Body of pancreas (tissue), 4 donors: Measurements from ENCODE around the gene STPG3. TPM values are rescaled to one million over a fixed set of nuclear protein-coding genes. Genes with fewer than 3 reads are reported as not detected.
A peak's percentile ranks its signal among the peaks of the same experiment; 100 is the strongest.

Experiments
- ATAC-seq: fragments of 150-250 bp; one replicate; pipeline ENCODE4 v1.9.1; 2016
- DNase-seq, 4 donors: peaks; one replicate each; pipeline ENCODE4 v3.0.0-alpha.2; 2019
- H3K27ac ChIP-seq, 4 donors: fragments of 200-600 bp; sonication (generic); 1 replicate in 3 of 4; 2 replicates in 1 of 4; pipeline versions ENCODE4 v1.5.1 to v1.6.1; 2016 to 2019; ENCODE audit warnings: mild to moderate bottlenecking in 1 of 4, mixed read lengths in 1 of 4, moderate library complexity in 1 of 4
- H3K27me3 ChIP-seq, 2 donors: fragments of 200-600 bp; sonication (generic); one replicate each; pipeline ENCODE4 v1.6.0; 2016; ENCODE audit warnings: mild to moderate bottlenecking in 1 of 2
- H3K36me3 ChIP-seq, 2 donors: fragments of 200-600 bp; sonication (generic); replicated peaks in 1 of 2; 2 replicates each; pipeline ENCODE4 v1.5.1; 2016; ENCODE audit warnings: low read depth in 2 of 2; ENCODE audit not compliant: insufficient read depth in 1 of 2
- H3K4me1 ChIP-seq: fragments of 200-600 bp; sonication (generic); one replicate; pipeline ENCODE4 v1.6.0; 2016
- H3K4me3 ChIP-seq, 2 donors: fragments of 200-600 bp; sonication (generic); 1 replicate in 1 of 2; 2 replicates in 1 of 2; pipeline ENCODE4 v1.5.1; 2016 to 2019
- H3K9me3 ChIP-seq, 3 donors: fragments of 200-600 bp; sonication (generic); 1 replicate in 2 of 3; 2 replicates in 1 of 3; pipeline ENCODE4 v1.5.1; 2016
- CTCF ChIP-seq, 7 experiments: fragments of 450-650 bp in 4 of 7; fragments of 200-600 bp in 3 of 7; sonication (generic) in 3 of 7; IDR thresholded peaks; one replicate each; pipeline ENCODE4 v1.5.1; 2016 to 2019; ENCODE audit warnings: antibody characterized with exemption in 7 of 7
- POLR2A ChIP-seq, 3 donors: fragments of 450-650 bp; IDR thresholded peaks; one replicate each; pipeline ENCODE4 v1.6.1; 2016; ENCODE audit warnings: antibody characterized with exemption in 3 of 3, mild to moderate bottlenecking in 2 of 3
- WGBS, 2 donors: methylation state at CpG; one replicate each; pipeline ENCODE4 v1.1.5; 2017; 5-methylcytosine and 5-hydroxymethylcytosine counted together
- intact Hi-C: fragments of 100-400 bp; cut with DNase I; formaldehyde crosslinking; loops from one replicate; pipeline ENCODE4 v1.15.1; 2023
- total RNA-seq, 2 donors: library from RNA; depleted of rRNA; stranded (reverse); fragments of >200 nt; gene quantifications; one replicate each; pipeline ENCODE4 v1.1.0, GENCODE V29; 2016

The STPG3 gene
- total RNA-seq, 2 donors from 2014 or later: not detected

GRCh38 chr9:137299938-137300337, 48.9 kb downstream of the STPG3 start:
- Histone ChIP-seq H3K9me3 (no peaks in the 10 kb centered on the region), H3K27me3 (no peaks in the 10 kb centered on the region), H3K4me1 (peaks cover 79% of the 10 kb centered on the region), H3K27ac (peak overlapping the region in 3 of 4 donors; percentile 84 to 95 (median 91)), H3K4me3 (peak overlapping the region in 1 of 2 donors; percentile 43), H3K36me3 (no peaks in the 10 kb centered on the region)
- DNase-seq (peak; percentile 56 to 77 (median 66)), ATAC-seq (no peak)
- 9 to 13% methylated on average over 16 of the region's 16 CpGs for WGBS, 2 donors
- intact Hi-C loops: no loop called here
- TF ChIP-seq CTCF (IDR thresholded peaks at IDR 0.05) (no peak), POLR2A (IDR thresholded peaks at IDR 0.05) (no peak)

GRCh38 chr9:137300567-137301080, 49.5 kb downstream of the STPG3 start:
- H3K9me3 ChIP-seq: no peaks in the 10 kb centered on the region
- DNase-seq (peak; percentile 36 to 53 (median 48)), ATAC-seq (no peak)
- peaks cover 83% of the 10 kb centered on the region for H3K4me1 ChIP-seq
- peak overlapping the region; percentile 84 to 95 (median 90) for H3K27ac ChIP-seq
- H3K27me3 ChIP-seq: no peaks in the 10 kb centered on the region
- TF ChIP-seq CTCF (IDR thresholded peaks at IDR 0.05) (no peak), POLR2A (IDR thresholded peaks at IDR 0.05) (no peak)
- H3K36me3 ChIP-seq: no peaks in the 10 kb centered on the region
- H3K4me3 ChIP-seq: peak overlapping the region; percentile 32 to 43
- WGBS, 2 donors: 1 to 2% methylated on average over 19 to 25 of the region's 25 CpGs
- intact Hi-C loops: no loop called here

- H3K4me1 ChIP-seq: peaks cover 85% of the 10 kb centered on the region
- intact Hi-C loops: no loop called here
- no peaks in the 10 kb centered on the region for H3K27me3 ChIP-seq
- DNase-seq (peak; percentile 65 to 71 (median 68)), ATAC-seq (peak; percentile 38)
- H3K36me3 ChIP-seq: no peaks in the 10 kb centered on the region
- no peaks in the 10 kb centered on the region for H3K9me3 ChIP-seq
- TF ChIP-seq CTCF (IDR thresholded peaks at IDR 0.05) (peak in 5 of 7 experiments; percentile 19 to 58 (median 35)), POLR2A (IDR thresholded peaks at IDR 0.05) (peak; percentile 18 to 34 (median 31))
- peak overlapping the region; percentile 84 to 95 (median 90) for H3K27ac ChIP-seq
- peak overlapping the region; percentile 43 to 54 for H3K4me3 ChIP-seq
- 0% methylated on average over 111 of the region's 115 CpGs; no CpG with 5 or more reads in 1 of the 2 donors for WGBS, 2 donors
These were observed 50.2 kb downstream of the STPG3 start for GRCh38 chr9:137301081-137301947.

- peak within 1 kb of the TSS; percentile 43 to 54 for H3K4me3 ChIP-seq
- no peaks in the 10 kb centered on the region for H3K9me3 ChIP-seq
- H3K36me3 ChIP-seq: no peaks in the 10 kb centered on the region
- WGBS, 2 donors: 1% methylated on average over 57 of the region's 60 CpGs; no CpG with 5 or more reads in 1 of the 2 donors
- peak; percentile 70 for ATAC-seq
- intact Hi-C loops: no loop called here
- H3K4me1 ChIP-seq: peaks cover 85% of the 10 kb centered on the region
- H3K27ac ChIP-seq: peak within 1 kb of the TSS; percentile 88 to 99 (median 95)
- TF ChIP-seq POLR2A (IDR thresholded peaks at IDR 0.05) (peak; percentile 55 to 81 (median 67)), CTCF (IDR thresholded peaks at IDR 0.05) (no peak)
- no peaks in the 10 kb centered on the region for H3K27me3 ChIP-seq
- peak; percentile 92 to 95 (median 92) for DNase-seq
These were observed 51.0 kb downstream of the STPG3 start, which contains the start of gene NRARP for GRCh38 chr9:137302118-137302448. TSS of gene NRARP (minus strand) at chr9:137302271. CDS start at chr9:137301928, 343 bp downstream.
